Endothelial cell of umbilical vein (primary cell): ENCODE data around the gene RNF148. TPM values are rescaled to one million over a fixed set of nuclear protein-coding genes. Genes with fewer than 3 reads are reported as not detected.

Experiments used
- BruUV-seq: library from RNA; stranded (reverse); fragments of 400-500 nt; replicated peaks from 2 replicates; lab custom pipeline; 2021; lab: Mats Ljungman, UMichigan
- CTCF ChIA-PET: fragments of 300-600, 350-600 bp; sonication (Branson Sonifier 250); formaldehyde crosslinking; loops from one replicate; lab custom pipeline; 2021; ENCODE audit warnings: antibody characterized with exemption, inconsistent platforms; lab: Charles Lee
- POLR2A ChIA-PET: fragments of 300-600, 350-600 bp; sonication (Branson Sonifier 250); formaldehyde crosslinking; loops from one replicate; lab custom pipeline; 2021; ENCODE audit warnings: antibody characterized with exemption, inconsistent platforms; lab: Charles Lee
- DNase-seq: peaks from one replicate; pipeline ENCODE4 v3.0.0-alpha.2; 2011; ENCODE audit warnings: low read depth, low spot score
- FAIRE-seq: peaks from 2 replicates; lab custom pipeline; 2011; peaks lifted over from hg19 to GRCh38; lab: Jason Lieb, UNC
- H2AFZ ChIP-seq: 2 replicates; pipeline ENCODE4 v1.6.0; 2012; ENCODE audit warnings: low read depth, low read length, control low read depth, inconsistent platforms
- H3K27ac ChIP-seq: 2 replicates; pipeline ENCODE4 v1.5.1; 2011; ENCODE audit warnings: low read depth, mild to moderate bottlenecking, control low read depth, low read length, moderate library complexity; ENCODE audit not compliant: insufficient read depth
- H3K27me3 ChIP-seq, 2 experiments: 2 replicates each; pipeline versions ENCODE4 v1.6.0 to v1.6.1; 2011; ENCODE audit warnings: low read length in 2 of 2, mixed read lengths in 1 of 2; ENCODE audit not compliant: control insufficient read depth in 2 of 2, insufficient read depth in 2 of 2
- H3K36me3 ChIP-seq, 2 experiments: 2 replicates in 1 of 2; 3 replicates in 1 of 2; pipeline ENCODE4 v1.5.1; 2011; ENCODE audit warnings: low read length in 2 of 2, mild to moderate bottlenecking in 1 of 2, moderate library complexity in 1 of 2; ENCODE audit not compliant: control insufficient read depth in 2 of 2, insufficient read depth in 2 of 2; ENCODE audit errors: extremely low read depth in 1 of 2
- H3K4me1 ChIP-seq: 3 replicates; pipeline ENCODE4 v1.5.1; 2011; ENCODE audit warnings: mild to moderate bottlenecking, low read length; ENCODE audit not compliant: control insufficient read depth, insufficient read depth; ENCODE audit errors: extremely low read depth
- H3K4me2 ChIP-seq: 2 replicates; pipeline ENCODE4 v1.6.1; 2011; ENCODE audit warnings: low read length, control low read depth, mixed read lengths; ENCODE audit not compliant: insufficient read depth
- H3K4me3 ChIP-seq, 3 experiments: fragments of 200-600 bp in 1 of 3; sonication (generic), shearing (Covaris generic) in 1 of 3; replicated peaks in 1 of 3; 2 replicates each; pipeline ENCODE4 v1.5.1; 2011 to 2016; ENCODE audit warnings: control low read depth in 3 of 3, low read length in 3 of 3, mild to moderate bottlenecking in 2 of 3, inconsistent platforms in 1 of 3, low read depth in 1 of 3, moderate library complexity in 1 of 3; ENCODE audit not compliant: insufficient read depth in 1 of 3
- H3K79me2 ChIP-seq: 2 replicates; pipeline ENCODE4 v1.6.0; 2012; ENCODE audit warnings: low read length, inconsistent platforms; ENCODE audit not compliant: control insufficient read depth, insufficient read depth
- H3K9ac ChIP-seq: replicated peaks from 2 replicates; pipeline ENCODE3; 2011; ENCODE audit warnings: low read length, control low read depth; ENCODE audit not compliant: insufficient read depth; ENCODE audit errors: extremely low read depth
- H3K9me1 ChIP-seq: replicated peaks from 3 replicates; pipeline ENCODE4 v1.6.0; 2011; ENCODE audit warnings: mild to moderate bottlenecking, low read length; ENCODE audit not compliant: control insufficient read depth, insufficient read depth; ENCODE audit errors: extremely low read depth
- H3K9me3 ChIP-seq: replicated peaks from 2 replicates; pipeline ENCODE4 v1.5.1; 2012; ENCODE audit warnings: low read length, inconsistent platforms; ENCODE audit not compliant: control insufficient read depth, insufficient read depth
- H4K20me1 ChIP-seq: replicated peaks from 2 replicates; pipeline ENCODE3; 2011; ENCODE audit warnings: mild to moderate bottlenecking, low read length; ENCODE audit not compliant: control insufficient read depth, insufficient read depth; ENCODE audit errors: extremely low read depth
- CTCF ChIP-seq, 2 donors: IDR thresholded peaks; 1 replicate in 1 of 2; 2 replicates in 1 of 2; pipeline ENCODE4 v1.5.1; 2011; ENCODE audit warnings: low read length in 2 of 2, mild to moderate bottlenecking in 2 of 2, moderate library complexity in 2 of 2, control low read depth in 1 of 2, inconsistent platforms in 1 of 2, low read depth in 1 of 2; ENCODE audit not compliant: insufficient read depth in 1 of 2; ENCODE audit errors: extremely low read depth in 1 of 2
- EZH2 ChIP-seq: IDR thresholded peaks from 2 replicates; pipeline ENCODE4 v1.6.1; 2012; ENCODE audit warnings: borderline replicate concordance, low read depth, mild to moderate bottlenecking, moderate library complexity, low read length, inconsistent platforms; ENCODE audit not compliant: severe bottlenecking
- FOS ChIP-seq: IDR thresholded peaks from 2 replicates; pipeline ENCODE4 v1.6.1; 2011; ENCODE audit warnings: mild to moderate bottlenecking, low read length, moderate library complexity, borderline replicate concordance; ENCODE audit not compliant: insufficient read depth
- GATA2 ChIP-seq: IDR thresholded peaks from 2 replicates; pipeline ENCODE4 v1.7.0; 2011; ENCODE audit warnings: low read depth, mild to moderate bottlenecking, moderate library complexity, mixed read lengths, low read length; ENCODE audit not compliant: insufficient read length, insufficient read depth
- JUN ChIP-seq: IDR thresholded peaks from 2 replicates; pipeline ENCODE4 v1.6.1; 2011; ENCODE audit warnings: borderline replicate concordance, low read depth; ENCODE audit not compliant: insufficient read length, insufficient read depth
- MAX ChIP-seq: IDR thresholded peaks from 2 replicates; pipeline ENCODE4 v1.6.1; 2011; ENCODE audit not compliant: insufficient read depth, insufficient read length
- MYC ChIP-seq: IDR thresholded peaks from one replicate; pipeline ENCODE4 v1.6.1; 2011; ENCODE audit warnings: mild to moderate bottlenecking, low read depth, low read length
- POLR2A ChIP-seq: IDR thresholded peaks from 2 replicates; pipeline ENCODE4 v1.6.1; 2012; ENCODE audit warnings: low read depth, mild to moderate bottlenecking, control low read depth, low read length
- POLR2AphosphoS5 ChIP-seq: IDR thresholded peaks from 2 replicates; pipeline ENCODE4 v1.6.1; 2012; ENCODE audit warnings: low read depth, mild to moderate bottlenecking, control low read depth, low read length, moderate library complexity; ENCODE audit not compliant: insufficient read depth
- dilution Hi-C: fragments of 300-500 bp; cut with MboI; formaldehyde crosslinking; loops from one replicate; pipeline ENCODE4 v1.15.0; 2019; ENCODE audit warnings: low sequenced_read_pairs; ENCODE audit not compliant: extremely low pct_ligation_motif_present
- intact Hi-C: fragments of 100-400 bp; cut with micrococcal nuclease; formaldehyde crosslinking; loops from one replicate; pipeline ENCODE4 v1.10.0; 2022
- polyA plus RNA-seq, 4 experiments: library from polyadenylated mRNA; depleted of rRNA in 3 of 4; stranded (reverse) in 3 of 4; unstranded in 1 of 4; fragments of >200 nt; gene quantifications; 2 replicates each; pipeline versions ENCODE4 v1.2.1 to v1.2.3, GENCODE V29; 2011 to 2012; ENCODE audit warnings: missing spikeins in 1 of 4
- total RNA-seq: library from RNA; stranded (reverse); gene quantifications from 2 replicates; pipeline ENCODE4 v1.2.3, GENCODE V29; 2021

The RNF148 gene
- total and polyA plus RNA-seq, 2 donors (not counting 3 experiments of a cell fraction or from before 2014, with no cell fraction given) = 0.12 to 0.95 TPM

- no peaks in the 10 kb centered on the region for H3K36me3 ChIP-seq
- FAIRE-seq = no peak
- intact Hi-C loops = no loop called here
- no peak overlapping the region for H2AFZ ChIP-seq
- H4K20me1 ChIP-seq = no peaks in the 10 kb centered on the region
- no peak for DNase-seq
- TF ChIP-seq GATA2 (no peak), FOS (no peak), JUN (no peak), EZH2 (no peak), CTCF (IDR thresholded peaks at IDR 0.05; ENCODE audit: extremely low read depth in 1 of 2, insufficient read depth in 1 of 2, low read depth in 1 of 2, low read length in 2 of 2) (no peak), MYC (no peak), POLR2AphosphoS5 (no peak), POLR2A (no peak), MAX (no peak)
- POLR2A ChIA-PET = interaction anchor here (0.9 kb wide), 1 partner anchor 14 kb away, joined by 3 read pairs; no protein-coding TSS in a partner anchor
- dilution Hi-C loops = no loop called here
- no peak overlapping the region for H3K4me2 ChIP-seq
- no peaks in the 10 kb centered on the region for H3K9me1 ChIP-seq
- H3K4me3 ChIP-seq = no peak overlapping the region
- H3K9ac ChIP-seq = no peak overlapping the region
- H3K79me2 ChIP-seq = no peaks in the 10 kb centered on the region
- no peaks in the 10 kb centered on the region for H3K9me3 ChIP-seq
- BruUV-seq = no TSS peak
- CTCF ChIA-PET = interaction anchor here (1.2 kb wide), 1 partner anchor 16 kb away, joined by 4 read pairs; the partner anchor contains the start of gene RNF148
- no peaks in the 10 kb centered on the region for H3K4me1 ChIP-seq
- no peak overlapping the region for H3K27ac ChIP-seq
- no peaks in the 10 kb centered on the region for H3K27me3 ChIP-seq
Measured at GRCh38 chr7:122686360-122686878, 16.3 kb downstream of the RNF148 start.
